HG02623 (cell line): Measurements from ENCODE around the gene HGF.

Experiments used
- ATAC-seq: cut with Tn5 transposase; IDR thresholded peaks from one replicate; pipeline ENCODE4 v1.9.1; 2021; ENCODE audit warnings: moderate library complexity; ENCODE audit not compliant: unreplicated experiment

Gene HGF

GRCh38 chr7:81776948-81777630 is 7.2 kb upstream of the HGF start:
- ATAC-seq, result no peak

GRCh38 chr7:81776161-81776560 is 6.3 kb upstream of the HGF start:
- ATAC-seq, result no peak

- no peak for ATAC-seq
These were observed 5.7 kb upstream of the HGF start for GRCh38 chr7:81775560-81775959.

GRCh38 chr7:81774551-81774950 is 4.7 kb upstream of the HGF start:
- ATAC-seq, result no peak

GRCh38 chr7:81770728-81771223 is 929 bp upstream of the HGF start:
- no peak for ATAC-seq

- no peak for ATAC-seq
These were observed 682 bp downstream of the HGF start for GRCh38 chr7:81768951-81769778.

GRCh38 chr7:81767926-81768325 is 1.9 kb downstream of the HGF start:
- ATAC-seq, result no peak

- no peak for ATAC-seq
These were observed 8.0 kb downstream of the HGF start for GRCh38 chr7:81761821-81762220.

- ATAC-seq, result no peak
These were observed 8.8 kb downstream of the HGF start for GRCh38 chr7:81761031-81761430.

GRCh38 chr7:81754918-81755696 is 14.7 kb downstream of the HGF start:
- ATAC-seq, result no peak

- no peak for ATAC-seq
These were observed 16.5 kb downstream of the HGF start for GRCh38 chr7:81753392-81753791.

GRCh38 chr7:81752318-81752714 is 17.5 kb downstream of the HGF start:
- ATAC-seq, result no peak

GRCh38 chr7:81751619-81752317 is 18.1 kb downstream of the HGF start:
- no peak for ATAC-seq

- no peak for ATAC-seq
These were observed 24.2 kb downstream of the HGF start for GRCh38 chr7:81745637-81746036.

- no peak for ATAC-seq
These were observed 25.5 kb downstream of the HGF start for GRCh38 chr7:81744389-81744788.

GRCh38 chr7:81743665-81744064 is 26.2 kb downstream of the HGF start:
- ATAC-seq, result no peak

- ATAC-seq, result no peak
These were observed 26.6 kb downstream of the HGF start for GRCh38 chr7:81743201-81743600.

GRCh38 chr7:81740403-81740802 is 29.4 kb downstream of the HGF start:
- no peak for ATAC-seq

GRCh38 chr7:81736091-81736490 is 33.8 kb downstream of the HGF start:
- no peak for ATAC-seq

GRCh38 chr7:81725812-81726127 is 44.1 kb downstream of the HGF start:
- ATAC-seq, result no peak
